ENCODE data around the gene TAF6.
A peak's percentile ranks its signal among the peaks of the same experiment; 100 is the strongest.

Gene TAF6

DNA sequence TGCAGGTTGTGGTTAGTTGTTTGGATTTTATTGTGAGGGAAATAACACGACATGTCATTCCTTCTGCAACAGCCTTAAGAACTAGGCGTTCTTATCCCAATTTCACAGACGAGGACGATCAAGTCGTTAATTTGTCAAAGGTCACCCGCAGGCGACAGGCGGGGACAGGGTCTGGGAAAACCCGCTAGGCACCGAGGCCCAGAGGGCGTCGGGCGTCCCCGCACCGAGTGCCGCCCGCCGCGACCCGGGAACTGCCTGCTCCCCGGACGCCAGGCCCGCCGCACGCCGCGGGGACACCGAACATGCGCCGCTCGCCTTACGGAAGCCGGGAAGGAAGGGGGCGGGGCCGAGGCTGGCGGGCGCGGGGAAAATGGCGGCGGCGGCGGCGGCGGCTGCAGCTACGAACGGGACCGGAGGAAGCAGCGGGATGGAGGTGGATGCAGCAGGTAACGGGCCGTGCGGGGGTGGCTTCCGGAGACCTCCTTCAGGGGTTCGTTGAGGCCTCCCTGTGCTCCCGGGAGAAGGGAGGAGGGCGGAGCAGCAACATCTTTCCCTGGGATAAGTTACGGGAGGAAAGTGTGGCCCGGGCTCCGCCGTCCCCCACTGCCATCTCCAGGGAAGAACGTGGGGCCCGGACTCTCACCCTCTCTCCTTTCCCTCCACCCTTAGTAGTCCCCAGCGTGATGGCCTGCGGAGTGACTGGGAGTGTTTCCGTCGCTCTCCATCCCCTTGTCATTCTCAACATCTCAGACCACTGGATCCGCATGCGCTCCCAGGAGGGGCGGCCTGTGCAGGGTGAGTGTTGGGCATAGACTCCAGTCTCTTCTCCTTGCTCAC lies 30.3 kb downstream of the TAF6 start, which contains the start of gene COPS6 (continued):
- TF ChIP-seq ZNF785 (tag by site-specific recombination; IDR thresholded peaks at IDR 0.05) = no peak
- no peak for TF ChIP-seq ZNF404 (tag by site-specific recombination; IDR thresholded peaks at IDR 0.05)
- TF ChIP-seq, protein P1, sequence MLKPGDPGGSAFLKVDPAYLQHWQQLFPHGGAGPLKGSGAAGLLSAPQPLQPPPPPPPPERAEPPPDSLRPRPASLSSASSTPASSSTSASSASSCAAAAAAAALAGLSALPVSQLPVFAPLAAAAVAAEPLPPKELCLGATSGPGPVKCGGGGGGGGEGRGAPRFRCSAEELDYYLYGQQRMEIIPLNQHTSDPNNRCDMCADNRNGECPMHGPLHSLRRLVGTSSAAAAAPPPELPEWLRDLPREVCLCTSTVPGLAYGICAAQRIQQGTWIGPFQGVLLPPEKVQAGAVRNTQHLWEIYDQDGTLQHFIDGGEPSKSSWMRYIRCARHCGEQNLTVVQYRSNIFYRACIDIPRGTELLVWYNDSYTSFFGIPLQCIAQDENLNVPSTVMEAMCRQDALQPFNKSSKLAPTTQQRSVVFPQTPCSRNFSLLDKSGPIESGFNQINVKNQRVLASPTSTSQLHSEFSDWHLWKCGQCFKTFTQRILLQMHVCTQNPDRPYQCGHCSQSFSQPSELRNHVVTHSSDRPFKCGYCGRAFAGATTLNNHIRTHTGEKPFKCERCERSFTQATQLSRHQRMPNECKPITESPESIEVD (tag by site-specific recombination; IDR thresholded peaks at IDR 0.05) = no peak
- TF ChIP-seq ZFP41 (tag by site-specific recombination; IDR thresholded peaks at IDR 0.05; ENCODE audit: borderline replicate concordance) = no peak
- no peak for TF ChIP-seq ZNF211 (tag by site-specific recombination; IDR thresholded peaks at IDR 0.05; ENCODE audit: low read depth)
- TF ChIP-seq ZNF571 (tag by site-specific recombination; IDR thresholded peaks at IDR 0.05) = no peak
- TF ChIP-seq ZNF302 (tag by site-specific recombination; IDR thresholded peaks at IDR 0.05; ENCODE audit: low read depth) = no peak
- TF ChIP-seq ZNF140 (tag by site-specific recombination; IDR thresholded peaks at IDR 0.05) = no peak
- TF ChIP-seq ZNF776 (tag by site-specific recombination; IDR thresholded peaks at IDR 0.05; ENCODE audit: borderline replicate concordance) = no peak
- TF ChIP-seq ZNF19 (tag by site-specific recombination; IDR thresholded peaks at IDR 0.05; ENCODE audit: low read depth) = no peak
- TF ChIP-seq ZFP3 (tag by site-specific recombination; IDR thresholded peaks at IDR 0.05; ENCODE audit: low read depth) = no peak
- no peak for TF ChIP-seq HOXD13 (CRISPR knock-in tag; IDR thresholded peaks at IDR 0.05; ENCODE audit: borderline replicate concordance)
- TF ChIP-seq ZNF549 (tag by site-specific recombination; IDR thresholded peaks at IDR 0.05) = no peak
- TF ChIP-seq ZNF221 (tag by site-specific recombination; IDR thresholded peaks at IDR 0.05; ENCODE audit: borderline replicate concordance) = no peak
- TF ChIP-seq YY1 (tag by site-specific recombination; IDR thresholded peaks at IDR 0.05) = peak; percentile 96
- no peak for TF ChIP-seq ZBTB7A (tag by site-specific recombination; IDR thresholded peaks at IDR 0.05; ENCODE audit: low read depth)
- TF ChIP-seq ZNF48 (tag by site-specific recombination; IDR thresholded peaks at IDR 0.05) = no peak
- TF ChIP-seq ZNF274 (IDR thresholded peaks at IDR 0.05; ENCODE audit: low read length) = no peak
- no peak for TF ChIP-seq ZNF274 (tag by site-specific recombination; IDR thresholded peaks at IDR 0.05; ENCODE audit: borderline replicate concordance)
- TF ChIP-seq, protein P2, sequence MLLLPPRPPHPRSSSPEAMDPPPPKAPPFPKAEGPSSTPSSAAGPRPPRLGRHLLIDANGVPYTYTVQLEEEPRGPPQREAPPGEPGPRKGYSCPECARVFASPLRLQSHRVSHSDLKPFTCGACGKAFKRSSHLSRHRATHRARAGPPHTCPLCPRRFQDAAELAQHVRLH (tag by site-specific recombination; IDR thresholded peaks at IDR 0.05) = peak; percentile 39; the same call in 1 of the 2 replicates
- TF ChIP-seq ZNF561 (tag by site-specific recombination; IDR thresholded peaks at IDR 0.05; ENCODE audit: borderline replicate concordance) = peak; percentile 88; the same call in 1 of the 2 replicates
- TF ChIP-seq, protein P3, sequence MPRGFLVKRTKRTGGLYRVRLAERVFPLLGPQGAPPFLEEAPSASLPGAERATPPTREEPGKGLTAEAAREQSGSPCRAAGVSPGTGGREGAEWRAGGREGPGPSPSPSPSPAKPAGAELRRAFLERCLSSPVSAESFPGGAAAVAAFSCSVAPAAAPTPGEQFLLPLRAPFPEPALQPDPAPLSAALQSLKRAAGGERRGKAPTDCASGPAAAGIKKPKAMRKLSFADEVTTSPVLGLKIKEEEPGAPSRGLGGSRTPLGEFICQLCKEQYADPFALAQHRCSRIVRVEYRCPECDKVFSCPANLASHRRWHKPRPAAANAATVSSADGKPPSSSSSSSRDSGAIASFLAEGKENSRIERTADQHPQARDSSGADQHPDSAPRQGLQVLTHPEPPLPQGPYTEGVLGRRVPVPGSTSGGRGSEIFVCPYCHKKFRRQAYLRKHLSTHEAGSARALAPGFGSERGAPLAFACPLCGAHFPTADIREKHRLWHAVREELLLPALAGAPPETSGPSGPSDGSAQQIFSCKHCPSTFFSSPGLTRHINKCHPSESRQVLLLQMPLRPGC (tag by site-specific recombination; IDR thresholded peaks at IDR 0.05) = 0 out of 2 replicates have a peak, but pooled peaks have one; percentile 28
- TF ChIP-seq, protein P4, sequence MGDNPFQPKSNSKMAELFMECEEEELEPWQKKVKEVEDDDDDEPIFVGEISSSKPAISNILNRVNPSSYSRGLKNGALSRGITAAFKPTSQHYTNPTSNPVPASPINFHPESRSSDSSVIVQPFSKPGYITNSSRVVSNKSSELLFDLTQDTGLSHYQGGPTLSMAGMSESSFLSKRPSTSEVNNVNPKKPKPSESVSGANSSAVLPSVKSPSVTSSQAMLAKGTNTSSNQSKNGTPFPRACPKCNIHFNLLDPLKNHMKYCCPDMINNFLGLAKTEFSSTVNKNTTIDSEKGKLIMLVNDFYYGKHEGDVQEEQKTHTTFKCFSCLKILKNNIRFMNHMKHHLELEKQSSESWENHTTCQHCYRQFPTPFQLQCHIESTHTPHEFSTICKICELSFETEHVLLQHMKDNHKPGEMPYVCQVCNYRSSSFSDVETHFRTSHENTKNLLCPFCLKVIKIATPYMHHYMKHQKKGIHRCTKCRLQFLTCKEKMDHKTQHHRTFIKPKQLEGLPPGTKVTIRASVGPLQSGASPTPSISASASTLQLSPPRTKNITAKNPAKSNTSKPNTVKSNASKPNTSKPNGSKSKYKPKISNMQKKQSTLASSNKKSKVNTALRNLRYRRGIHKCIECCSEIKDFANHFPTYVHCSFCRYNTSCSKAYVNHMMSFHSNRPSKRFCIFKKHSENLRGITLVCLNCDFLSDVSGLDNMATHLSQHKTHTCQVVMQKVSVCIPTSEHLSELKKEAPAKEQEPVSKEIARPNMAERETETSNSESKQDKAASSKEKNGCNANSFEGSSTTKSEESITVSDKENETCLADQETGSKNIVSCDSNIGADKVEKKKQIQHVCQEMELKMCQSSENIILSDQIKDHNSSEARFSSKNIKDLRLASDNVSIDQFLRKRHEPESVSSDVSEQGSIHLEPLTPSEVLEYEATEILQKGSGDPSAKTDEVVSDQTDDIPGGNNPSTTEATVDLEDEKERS (tag by site-specific recombination; IDR thresholded peaks at IDR 0.05) = no peak
- TF ChIP-seq, protein P5, sequence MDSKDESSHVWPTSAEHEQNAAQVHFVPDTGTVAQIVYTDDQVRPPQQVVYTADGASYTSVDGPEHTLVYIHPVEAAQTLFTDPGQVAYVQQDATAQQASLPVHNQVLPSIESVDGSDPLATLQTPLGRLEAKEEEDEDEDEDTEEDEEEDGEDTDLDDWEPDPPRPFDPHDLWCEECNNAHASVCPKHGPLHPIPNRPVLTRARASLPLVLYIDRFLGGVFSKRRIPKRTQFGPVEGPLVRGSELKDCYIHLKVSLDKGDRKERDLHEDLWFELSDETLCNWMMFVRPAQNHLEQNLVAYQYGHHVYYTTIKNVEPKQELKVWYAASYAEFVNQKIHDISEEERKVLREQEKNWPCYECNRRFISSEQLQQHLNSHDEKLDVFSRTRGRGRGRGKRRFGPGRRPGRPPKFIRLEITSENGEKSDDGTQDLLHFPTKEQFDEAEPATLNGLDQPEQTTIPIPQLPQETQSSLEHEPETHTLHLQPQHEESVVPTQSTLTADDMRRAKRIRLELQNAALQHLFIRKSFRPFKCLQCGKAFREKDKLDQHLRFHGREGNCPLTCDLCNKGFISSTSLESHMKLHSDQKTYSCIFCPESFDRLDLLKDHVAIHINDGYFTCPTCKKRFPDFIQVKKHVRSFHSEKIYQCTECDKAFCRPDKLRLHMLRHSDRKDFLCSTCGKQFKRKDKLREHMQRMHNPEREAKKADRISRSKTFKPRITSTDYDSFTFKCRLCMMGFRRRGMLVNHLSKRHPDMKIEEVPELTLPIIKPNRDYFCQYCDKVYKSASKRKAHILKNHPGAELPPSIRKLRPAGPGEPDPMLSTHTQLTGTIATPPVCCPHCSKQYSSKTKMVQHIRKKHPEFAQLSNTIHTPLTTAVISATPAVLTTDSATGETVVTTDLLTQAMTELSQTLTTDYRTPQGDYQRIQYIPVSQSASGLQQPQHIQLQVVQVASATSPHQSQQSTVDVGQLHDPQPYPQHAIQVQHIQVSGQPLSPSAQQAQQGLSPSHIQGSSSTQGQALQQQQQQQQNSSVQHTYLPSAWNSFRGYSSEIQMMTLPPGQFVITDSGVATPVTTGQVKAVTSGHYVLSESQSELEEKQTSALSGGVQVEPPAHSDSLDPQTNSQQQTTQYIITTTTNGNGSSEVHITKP (tag by site-specific recombination; IDR thresholded peaks at IDR 0.05) = peak; percentile 96
- TF ChIP-seq BCL11A (tag by site-specific recombination; IDR thresholded peaks at IDR 0.05; ENCODE audit: low read depth) = no peak
- TF ChIP-seq YY2 (tag by site-specific recombination; IDR thresholded peaks at IDR 0.05) = peak; percentile 94
- no peak for TF ChIP-seq ZNF138 (tag by site-specific recombination; IDR thresholded peaks at IDR 0.05; ENCODE audit: borderline replicate concordance)

Measured in HEK293 (cell line).